Epithelial cell of prostate (primary cell): ENCODE data around the gene SNX6.
"Not testable (repeated sequence)": the region's sequence is repeated elsewhere in the genome, so short reads cannot be mapped to it uniquely, and the experiment has no call there.

Experiments
- DNase-seq: peaks from one replicate; pipeline ENCODE4 v3.0.0-alpha.2; 2011; ENCODE audit warnings: low read depth, low spot score
- H3K27ac ChIP-seq: fragments of 450-650 bp; 2 replicates; pipeline ENCODE4 v1.5.1; 2017; ENCODE audit warnings: mild to moderate bottlenecking

The SNX6 gene

GRCh38 chr14:34629657-34630529 lies at the start of gene SNX6:
Gene SNX6 (minus strand): TSS chr14:34630148. CDS start chr14:34630116, 32 bp downstream.
- H3K27ac ChIP-seq: peak within 1 kb of the TSS; percentile 62
- no peak for DNase-seq

- no peak for DNase-seq
- H3K27ac ChIP-seq: no peak overlapping the region
Observed at GRCh38 chr14:34678735-34679134, 48.8 kb upstream of the SNX6 start.

DNA sequence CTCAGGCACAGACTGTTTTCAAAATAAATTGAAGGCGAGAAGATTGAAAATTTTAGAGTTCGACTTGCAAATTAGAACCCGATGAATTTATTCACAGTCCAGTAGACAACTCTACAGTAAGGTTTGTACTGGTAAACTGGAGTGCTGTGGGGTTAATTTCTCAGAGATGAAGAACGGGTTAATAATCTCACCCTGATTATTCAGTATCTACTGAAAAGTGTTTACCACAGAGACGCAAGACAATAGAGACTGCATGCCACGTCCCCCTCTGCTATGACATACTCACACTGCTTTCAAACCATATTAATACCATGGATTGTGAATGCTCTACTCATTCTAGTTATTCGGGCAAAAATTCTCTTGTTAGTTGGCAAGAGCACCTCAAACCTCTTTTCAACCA lies 48.4 kb upstream of the SNX6 start:
- DNase-seq: no peak
- H3K27ac ChIP-seq: peak overlapping the region; percentile 51

GRCh38 chr14:34676516-34677211 lies 46.7 kb upstream of the SNX6 start:
- no peak for DNase-seq
- no peak overlapping the region for H3K27ac ChIP-seq

- H3K27ac ChIP-seq: no peak overlapping the region
- DNase-seq: no peak
Observed at GRCh38 chr14:34673702-34674101, 43.8 kb upstream of the SNX6 start.

- no peak overlapping the region for H3K27ac ChIP-seq
- DNase-seq: no peak
Observed at GRCh38 chr14:34671716-34672115, 41.8 kb upstream of the SNX6 start.

GRCh38 chr14:34668111-34668510 lies 38.2 kb upstream of the SNX6 start:
- no peak for DNase-seq
- H3K27ac ChIP-seq: no peak overlapping the region

DNA sequence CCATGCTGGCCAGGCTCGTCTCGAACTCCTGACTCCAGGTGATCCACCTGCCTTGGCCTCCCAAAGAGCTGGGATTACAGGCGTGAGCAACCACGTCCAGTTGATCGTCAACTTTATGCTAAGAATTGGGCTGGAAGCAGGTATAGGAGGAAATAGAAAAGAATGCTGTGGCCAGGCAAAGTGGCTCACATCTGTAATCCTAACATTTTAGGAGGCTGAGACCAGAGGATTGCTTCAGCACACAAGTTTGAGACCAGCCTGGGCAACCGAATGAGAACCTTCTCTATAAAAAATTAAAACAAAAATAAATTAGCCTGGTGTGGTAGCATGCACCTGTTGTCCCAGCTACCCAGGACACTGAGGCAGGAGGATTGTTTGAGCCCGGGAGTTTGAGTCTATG lies 37.1 kb upstream of the SNX6 start:
- no peak for DNase-seq
- H3K27ac ChIP-seq: no peak overlapping the region

- peak overlapping the region; percentile 23 for H3K27ac ChIP-seq
- no peak for DNase-seq
Observed at GRCh38 chr14:34665785-34666435, 36.0 kb upstream of the SNX6 start.

GRCh38 chr14:34662561-34663088 lies 32.7 kb upstream of the SNX6 start:
- no peak overlapping the region for H3K27ac ChIP-seq
- DNase-seq: no peak

DNA sequence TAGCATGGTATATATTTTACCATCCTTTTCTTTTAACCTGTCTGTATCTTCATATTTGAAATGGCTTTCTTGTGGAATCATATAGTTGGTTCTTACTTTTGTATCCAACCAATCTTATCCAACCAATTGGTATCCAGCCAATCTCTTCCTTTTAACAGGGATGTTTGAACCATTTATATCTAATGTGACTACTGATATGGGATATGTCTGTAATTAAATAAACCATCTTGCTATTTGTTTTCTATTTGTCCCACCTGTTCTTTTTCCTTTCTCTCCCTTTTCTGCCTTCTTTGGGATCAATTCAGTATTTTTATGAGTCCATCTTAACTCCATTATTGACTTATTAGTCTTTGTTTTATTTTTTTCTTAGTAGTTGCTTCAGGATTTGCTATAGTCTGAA lies 30.8 kb upstream of the SNX6 start:
- no peak overlapping the region for H3K27ac ChIP-seq
- no peak for DNase-seq

DNA sequence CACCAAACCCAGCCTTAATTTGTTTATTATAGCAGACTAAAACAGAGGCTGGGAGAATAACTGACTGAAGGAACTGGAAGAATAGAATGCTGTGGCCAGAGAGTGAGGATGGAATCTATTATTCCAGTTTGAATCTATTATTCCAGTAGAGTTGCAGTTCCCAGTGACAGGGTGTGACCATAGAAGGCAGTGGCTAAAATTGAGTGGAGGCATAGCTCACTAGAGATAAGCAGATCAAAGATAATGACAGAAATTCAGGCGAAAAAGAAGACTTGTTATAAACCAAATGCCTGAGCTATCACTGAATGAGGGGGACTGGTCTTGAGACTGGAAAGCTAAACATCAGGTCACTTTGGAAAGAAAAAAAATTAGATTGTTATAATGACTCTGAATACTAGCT lies 26.0 kb upstream of the SNX6 start:
- DNase-seq: no peak
- no peak overlapping the region for H3K27ac ChIP-seq

- DNase-seq, H3K27ac ChIP-seq: not testable (repeated sequence)
Observed at GRCh38 chr14:34653073-34653472, 23.1 kb upstream of the SNX6 start.

DNA sequence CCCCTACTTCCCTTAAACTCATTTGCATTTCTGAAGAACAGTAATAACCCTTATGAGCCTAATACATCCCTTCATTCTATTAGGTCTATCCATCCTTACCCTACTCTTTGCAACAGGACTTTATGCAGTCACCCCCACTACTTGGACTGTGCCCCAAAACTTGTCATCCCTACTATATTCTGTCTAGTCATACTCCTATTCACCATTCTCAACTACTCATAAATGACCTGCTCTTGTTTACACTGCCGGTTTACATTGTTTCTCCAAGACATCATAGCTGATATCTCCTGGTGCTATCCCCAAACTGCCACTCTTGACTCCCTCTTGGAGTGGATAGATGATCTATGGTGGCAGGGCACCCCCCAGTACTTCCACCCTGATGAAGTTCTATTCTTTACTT lies 22.4 kb upstream of the SNX6 start:
- H3K27ac ChIP-seq: peak overlapping the region; percentile 97
- DNase-seq: not testable (repeated sequence)

GRCh38 chr14:34650786-34651584 lies 21.0 kb upstream of the SNX6 start:
- peak overlapping the region; percentile 97 for H3K27ac ChIP-seq
- peak; percentile 69 for DNase-seq

DNA sequence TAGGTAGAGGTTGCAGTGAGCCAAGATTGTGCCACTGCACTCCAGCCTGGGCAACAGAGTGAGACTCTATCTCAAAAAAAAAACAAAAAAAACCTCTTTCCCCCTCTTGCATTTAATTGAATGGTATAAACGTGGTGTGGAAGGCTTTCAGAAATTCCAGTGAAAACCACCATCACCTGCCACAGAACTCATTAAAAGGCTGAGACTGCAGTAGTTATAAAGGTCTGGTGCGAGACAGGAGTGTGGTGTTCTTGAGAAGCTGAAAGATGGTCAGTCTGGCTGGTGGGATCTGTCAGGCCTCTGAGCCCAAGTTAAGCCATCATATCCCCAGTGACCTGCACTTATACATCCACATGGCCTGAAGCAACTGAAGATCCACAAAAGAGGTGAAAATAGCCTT lies 20.1 kb upstream of the SNX6 start:
- not testable (repeated sequence) for DNase-seq
- H3K27ac ChIP-seq: peak overlapping the region; percentile 97

DNA sequence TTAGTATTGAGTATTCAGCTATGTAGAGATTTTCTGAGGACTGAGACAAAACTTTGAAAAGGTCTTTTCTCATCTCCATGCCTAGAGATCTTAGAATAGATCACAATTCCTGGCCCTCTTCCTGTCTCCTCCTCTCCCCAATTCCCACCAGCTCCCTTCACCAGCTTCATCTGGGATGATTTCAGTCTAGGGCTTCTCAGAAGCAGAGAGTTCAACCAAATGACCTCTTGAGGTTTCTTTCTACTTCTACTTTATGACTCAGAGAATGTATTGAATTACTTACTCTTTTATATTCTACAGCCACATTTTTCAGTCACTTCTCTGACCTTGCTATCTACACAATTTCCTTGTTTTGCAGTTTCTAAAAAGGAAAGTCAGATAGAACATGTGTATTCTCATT lies 19.4 kb upstream of the SNX6 start:
- H3K27ac ChIP-seq: peak overlapping the region; percentile 97

GRCh38 chr14:34646570-34647255 lies 16.8 kb upstream of the SNX6 start:
- DNase-seq: no peak
- H3K27ac ChIP-seq: no peak overlapping the region

More for the DNA sequence above, 19.4 kb upstream of the SNX6 start:
- DNase-seq: no peak

DNA sequence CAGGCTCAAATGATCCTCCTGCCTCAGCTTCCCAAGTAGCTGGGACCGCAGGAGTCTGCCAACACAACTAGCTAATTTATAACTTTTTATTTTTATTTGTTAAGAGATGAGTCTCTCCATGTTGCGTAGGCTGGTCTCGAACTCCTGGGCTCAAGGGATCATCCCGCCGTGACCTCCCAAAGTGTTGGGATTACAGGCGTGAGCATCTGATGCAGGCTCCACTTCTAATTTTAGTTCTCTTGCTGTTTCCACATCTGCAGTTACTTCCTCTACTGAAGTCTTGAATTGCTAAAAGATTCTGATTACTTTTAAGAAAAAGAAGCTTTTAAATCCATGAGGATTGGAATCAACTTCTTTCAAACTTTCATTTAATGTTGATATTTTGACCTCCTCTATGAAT lies 13.4 kb upstream of the SNX6 start:
- no peak overlapping the region for H3K27ac ChIP-seq
- no peak for DNase-seq
